Measurements from ENCODE around the gene ADGRL3.
"Not testable (repeated sequence)": the region's sequence is repeated elsewhere in the genome, so short reads cannot be mapped to it uniquely, and the experiment has no call there.

The ADGRL3 gene

GRCh38 chr4:61350932-61351331 lies 150.8 kb downstream of the ADGRL3 start:
- DNase-seq (ENCODE audit: low read depth in 2 of 2), result no peak

GRCh38 chr4:61356696-61357095 lies 156.6 kb downstream of the ADGRL3 start:
- no peak for DNase-seq (ENCODE audit: low read depth in 2 of 2)

DNA sequence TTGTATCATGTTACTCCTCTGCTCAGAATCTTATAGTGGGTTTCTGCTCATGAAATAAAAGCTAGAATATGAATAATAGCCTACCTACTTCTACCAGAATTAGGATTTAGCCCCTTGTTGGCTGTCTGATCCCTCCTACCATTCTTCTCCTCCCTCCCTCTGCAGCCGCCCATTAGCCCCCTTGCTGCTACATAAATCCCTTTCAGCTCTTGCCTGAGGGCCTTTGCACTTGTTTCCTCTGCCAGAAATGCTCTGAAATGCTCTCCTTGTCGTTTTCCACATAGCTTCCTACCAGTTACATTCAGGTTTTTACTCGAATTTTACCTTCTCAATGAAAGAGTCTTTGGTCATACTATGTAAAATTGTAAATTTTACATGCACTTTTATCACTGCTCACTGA lies 159.2 kb downstream of the ADGRL3 start:
- no peak for DNase-seq (ENCODE audit: low read depth in 2 of 2)

- not testable (repeated sequence) for DNase-seq (ENCODE audit: low read depth in 2 of 2)
Measured at GRCh38 chr4:61372817-61373216, 172.7 kb downstream of the ADGRL3 start.

GRCh38 chr4:61373901-61374440 lies 173.8 kb downstream of the ADGRL3 start:
- DNase-seq (ENCODE audit: low read depth in 2 of 2), result no peak

DNA sequence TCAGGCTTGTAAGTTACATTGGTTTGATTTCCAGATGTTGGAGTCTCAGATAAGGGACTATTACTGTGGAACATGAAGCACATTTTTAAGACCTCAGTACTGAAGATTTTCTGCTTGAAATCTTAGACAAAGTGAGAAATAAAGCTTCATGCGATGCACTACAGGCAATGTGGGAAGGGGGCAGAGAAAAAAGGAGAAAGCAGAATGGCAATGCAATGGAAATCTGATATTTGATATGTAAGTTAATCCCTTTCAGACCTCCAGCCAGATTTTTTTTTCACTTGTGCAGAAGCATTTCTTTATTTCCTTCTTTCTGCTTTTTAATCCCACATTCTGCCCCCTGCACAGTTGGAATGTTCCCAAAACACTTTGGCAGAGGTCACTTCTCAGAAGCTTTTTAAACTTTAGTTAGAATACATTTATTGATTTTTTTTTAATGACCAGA lies 174.3 kb downstream of the ADGRL3 start:
- DNase-seq (ENCODE audit: low read depth in 2 of 2), result no peak

DNA sequence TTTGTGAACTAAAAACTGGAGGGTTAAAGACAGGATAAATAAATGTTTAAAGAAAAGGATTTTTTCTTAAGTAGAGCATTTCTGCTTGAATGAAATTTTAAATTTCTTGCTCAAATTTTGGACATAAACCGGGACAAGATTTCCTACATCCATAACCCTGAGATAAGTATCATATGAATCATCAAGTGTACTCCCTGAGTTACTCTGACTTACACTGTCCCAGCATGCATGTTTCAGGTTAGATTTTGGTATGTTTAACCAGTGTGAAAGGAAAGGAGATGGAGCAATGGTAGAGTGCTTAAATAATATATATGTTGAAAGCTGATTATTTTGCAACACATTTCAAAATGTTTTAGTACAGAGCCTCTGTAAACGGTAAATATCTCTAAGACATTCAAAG lies 175.2 kb downstream of the ADGRL3 start:
- no peak for DNase-seq (ENCODE audit: low read depth in 2 of 2)

DNA sequence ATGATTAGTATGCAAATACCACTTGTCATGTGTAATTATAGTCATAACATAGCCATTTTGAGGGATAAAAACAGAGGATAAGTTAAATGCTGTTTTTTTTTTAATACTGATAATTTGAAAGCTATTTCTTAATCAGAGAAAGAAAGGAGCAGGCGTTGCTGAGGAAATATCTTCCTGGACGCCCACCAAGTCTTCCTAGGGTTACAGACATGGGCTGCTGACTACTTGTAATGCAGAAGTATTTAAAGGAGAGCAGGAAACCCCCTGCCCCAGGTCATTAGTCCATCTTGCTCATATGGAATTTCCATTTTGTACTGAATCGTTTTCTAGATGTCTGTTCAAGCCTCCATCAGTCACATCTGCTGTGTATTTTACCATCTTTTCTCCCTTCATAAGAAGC lies 176.2 kb downstream of the ADGRL3 start:
- DNase-seq (ENCODE audit: low read depth in 2 of 2), result no peak

DNA sequence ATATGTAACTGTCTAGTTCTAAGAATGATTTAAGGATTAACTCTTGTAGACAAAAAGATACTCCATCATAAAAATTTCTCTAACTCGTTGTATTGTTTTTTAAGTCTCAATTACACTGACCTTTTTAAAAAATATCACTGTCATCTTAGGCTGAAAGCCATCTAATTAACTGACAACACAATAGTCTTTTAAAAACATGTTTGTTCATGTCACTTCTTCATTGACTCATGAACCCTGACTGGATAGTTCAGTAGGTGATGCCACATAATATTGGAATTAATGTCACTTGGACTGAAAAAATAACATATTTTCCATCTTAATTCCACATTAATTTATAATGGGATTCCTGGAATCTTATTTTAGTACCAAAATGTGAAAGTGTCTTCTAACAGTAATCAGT lies 179.3 kb downstream of the ADGRL3 start:
- DNase-seq (ENCODE audit: low read depth in 2 of 2), result no peak

- no peak for DNase-seq (ENCODE audit: low read depth in 2 of 2)
Measured at GRCh38 chr4:61380865-61381264, 180.7 kb downstream of the ADGRL3 start.

GRCh38 chr4:61385256-61385655 lies 185.1 kb downstream of the ADGRL3 start:
- no peak for DNase-seq (ENCODE audit: low read depth in 2 of 2)

DNA sequence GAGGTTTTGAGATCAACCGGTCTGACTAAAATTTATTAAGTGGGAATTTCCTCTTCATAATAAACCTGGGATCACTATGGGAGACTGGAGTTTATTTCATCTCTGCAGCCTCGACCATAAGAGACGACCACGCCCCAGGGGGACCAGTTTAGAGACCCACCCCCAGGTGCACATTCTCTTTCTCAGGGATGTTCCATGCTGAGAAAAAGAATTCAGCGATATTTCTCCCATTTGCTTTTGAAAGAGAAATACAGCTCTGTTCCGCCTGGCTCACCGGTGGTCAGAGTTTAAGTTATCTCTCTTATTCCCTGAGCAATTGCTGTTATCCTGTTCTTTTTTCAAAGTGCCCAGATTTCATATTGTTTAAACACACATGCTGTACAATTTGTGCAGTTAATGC lies 187.2 kb downstream of the ADGRL3 start:
- DNase-seq (ENCODE audit: low read depth in 2 of 2), result not testable (repeated sequence)

DNA sequence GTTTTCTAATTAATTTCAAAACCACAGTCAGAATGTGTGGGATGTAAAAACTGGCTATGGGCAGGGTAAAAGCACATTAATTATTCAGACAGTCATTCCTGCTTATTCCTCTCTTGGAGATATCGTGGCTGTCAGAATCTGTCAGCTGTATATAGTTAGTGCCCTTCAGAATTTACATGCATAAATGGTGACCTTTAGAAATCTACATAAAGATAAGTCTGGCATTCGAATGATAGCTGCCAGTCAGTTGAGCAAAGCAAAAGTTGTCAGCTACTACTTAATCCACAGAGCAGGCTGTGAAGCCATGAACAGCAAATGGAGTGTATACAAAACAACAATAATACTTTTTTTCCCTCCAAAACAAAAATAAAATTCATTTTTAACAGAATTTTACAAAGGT lies 189.5 kb downstream of the ADGRL3 start:
- DNase-seq (ENCODE audit: low read depth in 2 of 2), result no peak

DNA sequence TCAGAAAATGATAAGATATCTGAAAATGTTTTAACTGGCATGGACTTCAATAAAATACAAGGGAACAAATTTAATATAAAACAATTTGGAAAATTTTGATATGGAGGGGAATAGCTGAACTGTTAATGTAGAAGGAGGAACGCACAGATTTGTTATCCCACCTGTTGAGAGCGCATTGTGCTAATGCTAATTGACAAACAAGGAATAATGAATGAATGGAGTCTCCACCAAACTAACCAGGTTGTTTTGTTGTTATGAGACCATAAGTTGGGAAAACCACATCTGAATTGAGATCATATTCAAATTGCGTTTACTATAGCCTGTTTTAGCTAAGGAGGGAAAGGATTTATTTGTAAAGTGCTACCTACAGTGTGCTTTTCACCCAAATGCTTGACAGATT lies 195.6 kb downstream of the ADGRL3 start:
- no peak for DNase-seq (ENCODE audit: low read depth in 2 of 2)

DNA sequence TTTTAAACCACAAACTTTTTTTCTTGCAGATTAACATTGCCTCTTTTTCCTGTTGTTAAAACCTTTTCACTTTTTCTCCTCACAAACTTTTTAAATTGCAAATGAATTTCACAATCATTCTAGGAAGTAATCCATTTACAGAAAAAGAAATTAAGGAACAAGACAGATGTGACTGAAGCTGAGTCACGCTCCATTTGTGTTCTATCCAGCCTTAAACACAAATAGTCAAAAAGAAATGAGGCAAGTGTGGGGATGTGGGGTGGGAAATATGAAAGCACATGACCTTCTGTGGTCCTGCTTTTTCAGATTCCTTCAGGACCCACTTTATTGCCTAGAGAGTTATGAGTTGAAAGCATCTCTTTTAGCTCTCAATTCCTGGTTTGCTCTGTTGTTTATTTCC lies 197.0 kb downstream of the ADGRL3 start:
- no peak for DNase-seq (ENCODE audit: low read depth in 2 of 2)

DNA sequence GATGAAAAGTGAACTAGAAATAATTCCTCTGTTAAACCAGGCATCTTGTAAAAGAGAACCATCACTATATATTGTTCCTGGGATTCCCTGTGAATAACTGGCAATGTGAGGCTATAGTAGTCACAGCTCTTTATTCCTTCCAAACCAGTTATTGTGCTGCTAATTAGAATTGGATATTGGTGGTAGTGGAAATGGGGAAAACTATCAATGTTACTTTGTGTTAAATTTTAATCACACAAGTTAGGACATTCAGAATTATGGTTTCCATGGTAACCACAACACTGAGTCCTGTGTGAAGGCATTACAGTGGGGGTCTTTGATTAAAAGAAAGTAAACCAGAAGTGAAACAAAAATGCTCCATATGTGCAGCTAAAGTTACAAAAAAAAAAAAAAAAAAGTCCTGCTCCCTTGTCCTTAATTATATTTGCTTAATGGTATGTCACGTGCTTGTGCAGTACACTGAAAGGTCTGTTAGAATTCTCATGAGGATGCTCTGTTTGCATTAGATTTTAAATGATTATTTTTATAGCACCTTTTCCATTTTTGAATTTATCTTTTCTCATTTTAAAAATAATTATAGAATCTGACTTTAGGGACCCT lies 200.4 kb downstream of the ADGRL3 start:
- no peak for DNase-seq (ENCODE audit: low read depth in 2 of 2)

GRCh38 chr4:61401771-61402170 lies 201.6 kb downstream of the ADGRL3 start:
- DNase-seq (ENCODE audit: low read depth in 2 of 2), result no peak

DNA sequence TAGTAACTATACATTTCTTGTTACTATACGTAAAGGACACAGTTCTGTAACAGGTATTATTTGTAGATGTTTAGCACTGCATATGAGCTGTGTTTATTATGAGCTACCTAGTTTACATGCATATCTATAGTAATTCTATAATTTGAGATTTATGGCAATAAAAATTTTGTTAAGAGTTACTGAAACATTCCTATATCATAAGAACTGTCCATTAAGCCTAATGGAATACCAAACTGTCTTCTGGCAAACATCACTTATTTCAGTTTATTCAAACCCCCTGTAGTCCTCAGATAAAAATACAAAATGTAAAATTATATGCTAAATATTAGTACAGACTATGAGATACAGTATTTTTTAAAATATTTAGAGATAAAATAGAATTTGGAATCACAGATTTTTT lies 205.2 kb downstream of the ADGRL3 start:
- DNase-seq (ENCODE audit: low read depth in 2 of 2), result no peak

GRCh38 chr4:61406677-61407076 lies 206.6 kb downstream of the ADGRL3 start:
- no peak for DNase-seq (ENCODE audit: low read depth in 2 of 2)

DNA sequence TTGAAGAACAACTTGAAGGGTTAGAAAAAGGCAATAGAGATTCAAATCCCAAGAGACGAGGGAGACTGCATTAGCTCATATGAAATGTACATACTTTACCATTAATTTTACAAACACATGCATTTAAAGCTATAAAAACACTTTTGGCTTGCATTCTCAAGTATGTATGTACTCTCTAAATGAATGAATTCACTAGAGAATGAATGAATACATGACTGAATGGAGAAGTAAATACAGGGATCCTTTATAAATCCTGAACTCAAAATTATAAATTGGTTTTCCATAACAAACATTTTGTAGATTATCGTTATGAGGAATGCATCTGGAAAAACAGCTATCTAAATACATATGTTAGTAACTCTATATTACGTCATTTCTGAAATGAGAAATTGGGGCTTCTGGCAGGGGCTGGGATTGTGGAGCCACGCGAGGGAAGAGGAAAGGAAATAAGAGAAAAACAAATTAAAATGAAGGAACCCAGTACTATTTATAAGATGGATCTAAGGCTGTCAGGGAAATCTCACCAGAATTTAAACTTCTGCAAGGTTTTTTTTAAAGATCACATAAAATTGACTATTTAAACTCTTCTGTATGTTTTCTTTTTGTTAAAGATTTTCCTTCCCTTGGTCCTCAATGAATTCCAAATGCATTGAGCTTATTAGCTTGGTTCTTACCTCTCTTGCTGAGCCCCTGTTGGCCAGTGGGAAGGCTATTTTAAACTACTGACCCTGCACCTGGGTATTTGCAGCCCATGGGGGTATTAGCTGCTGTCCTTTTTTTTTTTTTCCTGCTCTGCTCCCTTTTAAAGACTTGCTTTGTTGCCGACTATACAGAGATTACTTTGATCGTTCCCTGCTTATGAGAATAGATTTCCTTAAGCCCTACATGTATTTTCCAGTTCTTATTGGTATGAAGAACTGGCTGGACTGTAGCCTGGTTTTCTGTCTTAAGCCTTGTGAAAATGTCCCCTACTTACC lies 207.8 kb downstream of the ADGRL3 start:
- DNase-seq (ENCODE audit: low read depth in 2 of 2), result no peak

- no peak for DNase-seq (ENCODE audit: low read depth in 2 of 2)
Measured at GRCh38 chr4:61408861-61409260, 208.7 kb downstream of the ADGRL3 start.

DNA sequence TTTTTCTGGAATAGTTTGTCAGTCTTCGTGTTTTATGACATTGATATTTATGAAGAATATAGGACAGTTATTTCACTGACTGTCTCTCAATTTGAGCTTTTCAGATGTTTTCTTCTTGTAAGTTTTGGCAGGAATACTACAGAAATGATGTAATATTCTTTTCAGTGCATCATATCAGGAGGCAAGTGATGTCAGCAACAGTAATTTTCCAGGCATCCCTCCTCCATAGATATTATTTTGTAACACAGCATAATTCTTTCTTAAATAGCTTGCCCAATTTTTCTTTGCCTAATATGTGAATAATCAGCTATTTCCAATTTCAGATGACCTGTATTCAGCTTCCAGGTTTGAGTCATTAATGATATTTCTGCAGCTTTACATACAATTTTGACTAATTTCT lies 211.1 kb downstream of the ADGRL3 start:
- DNase-seq (ENCODE audit: low read depth in 2 of 2), result no peak

DNA sequence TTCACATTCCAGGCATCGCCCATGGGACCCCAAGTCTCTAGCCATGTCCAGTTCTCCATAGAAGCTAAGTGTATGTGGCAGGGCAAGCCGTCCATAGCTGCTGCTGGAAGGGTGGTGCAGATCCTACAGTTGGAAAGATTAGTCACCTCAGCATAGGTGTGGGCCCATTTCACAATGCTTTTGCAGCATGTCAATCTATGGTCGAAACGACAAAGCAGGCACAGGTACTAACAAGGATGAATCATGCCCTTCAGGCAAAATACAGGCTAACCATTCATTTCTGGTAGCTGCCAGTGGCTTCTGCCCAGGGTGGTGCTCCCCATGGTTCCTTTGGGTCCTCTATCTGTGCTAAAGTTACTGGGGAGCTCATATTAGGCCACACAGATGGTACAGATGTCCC lies 225.2 kb downstream of the ADGRL3 start:
- no peak for DNase-seq (ENCODE audit: low read depth in 2 of 2)

All from stimulated activated CD4-positive, alpha-beta T cell treated with anti-CD3 and anti-CD28 coated beads, Interleukin-12 subunit alpha, Interleukin-12 subunit beta, amount 100 ng/mL, for 24 hours (primary cell).